MCF 10A (cell line): ENCODE data around the gene BIN1. TPM values are rescaled to one million over a fixed set of nuclear protein-coding genes. Genes with fewer than 3 reads are reported as not detected.

Source experiments
- BruUV-seq: library from RNA; stranded (reverse); fragments of 400-500 nt; replicated peaks from 2 replicates; lab custom pipeline; 2021; lab: Mats Ljungman, UMichigan
- CTCF ChIA-PET: fragments of 300-600 bp; sonication (Branson Sonifier 250); formaldehyde crosslinking; extraction: SDS; loops from one replicate; lab custom pipeline; 2021; ENCODE audit warnings: antibody characterized with exemption, inconsistent platforms; lab: Yijun Ruan, JAX
- POLR2A ChIA-PET: fragments of 300-600, 350-650 bp; sonication (Branson Sonifier 250); formaldehyde crosslinking; extraction: SDS; loops from one replicate; lab custom pipeline; 2020; ENCODE audit warnings: antibody characterized with exemption, inconsistent platforms; lab: Yijun Ruan, JAX
- DNase-seq: peaks from one replicate; pipeline ENCODE4 v3.0.0-alpha.2; 2018; ENCODE audit not compliant: unreplicated experiment
- H3K27ac Mint-ChIP-seq: one replicate; pipeline ENCODE4 v1.8.0; 2022; ENCODE audit warnings: mild to moderate bottlenecking, low read depth, mixed read lengths; ENCODE audit not compliant: unreplicated experiment
- H3K27me3 Mint-ChIP-seq: one replicate; pipeline ENCODE4 v1.8.0; 2022; ENCODE audit warnings: mixed read lengths; ENCODE audit not compliant: insufficient read depth, unreplicated experiment
- H3K36me3 Mint-ChIP-seq: one replicate; pipeline ENCODE4 v1.8.0; 2022; ENCODE audit warnings: mild to moderate bottlenecking, moderate library complexity, mixed read lengths; ENCODE audit not compliant: insufficient read depth, unreplicated experiment
- H3K4me1 Mint-ChIP-seq: one replicate; pipeline ENCODE4 v1.8.0; 2022; ENCODE audit warnings: mixed read lengths; ENCODE audit not compliant: insufficient read depth, unreplicated experiment
- H3K4me3 Mint-ChIP-seq: one replicate; pipeline ENCODE4 v1.8.0; 2022; ENCODE audit warnings: mild to moderate bottlenecking, moderate library complexity, mixed read lengths; ENCODE audit not compliant: unreplicated experiment
- H3K9me3 Mint-ChIP-seq: one replicate; pipeline ENCODE4 v1.8.0; 2022; ENCODE audit warnings: mixed read lengths; ENCODE audit not compliant: unreplicated experiment
- intact Hi-C: fragments of 100-400 bp; cut with micrococcal nuclease; formaldehyde crosslinking; loops from 2 replicates; pipeline ENCODE4 v1.14.1; 2022
- total RNA-seq: library from RNA; stranded (reverse); gene quantifications from 2 replicates; pipeline ENCODE4 v1.2.3, GENCODE V29; 2022
- TF ChIP-seq, protein P1 (sequence below): fragments of 200-600 bp; IDR thresholded peaks from one replicate; pipeline ENCODE4 v1.8.0; 2022; ENCODE audit warnings: antibody characterized with exemption, mild to moderate bottlenecking; ENCODE audit not compliant: unreplicated experiment

The BIN1 gene
- total RNA-seq, 1 experiment from 2014 or later, result 29.6 TPM

DNA sequence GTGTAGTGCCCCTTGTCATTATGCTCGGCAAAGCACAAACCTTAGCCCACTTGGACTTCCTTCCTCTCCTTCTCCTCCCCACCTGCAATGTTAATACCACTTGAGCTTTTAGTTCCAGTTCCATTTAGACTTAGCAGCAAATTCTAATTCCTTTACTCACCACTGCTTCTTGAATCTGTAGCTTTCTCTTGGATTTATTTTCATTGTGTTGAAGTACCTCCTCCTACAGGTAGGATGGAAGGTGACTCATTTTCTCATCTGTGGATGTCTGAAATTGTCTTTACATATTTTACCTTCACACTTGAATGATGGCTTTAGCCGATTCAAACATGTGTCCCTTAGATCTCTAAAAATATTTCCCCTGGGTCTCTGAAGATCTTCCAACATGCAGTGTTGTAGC lies 32.8 kb upstream of the BIN1 start:
- intact Hi-C loops, result no loop called here
- DNase-seq, result no peak
- TF ChIP-seq, protein P1, sequence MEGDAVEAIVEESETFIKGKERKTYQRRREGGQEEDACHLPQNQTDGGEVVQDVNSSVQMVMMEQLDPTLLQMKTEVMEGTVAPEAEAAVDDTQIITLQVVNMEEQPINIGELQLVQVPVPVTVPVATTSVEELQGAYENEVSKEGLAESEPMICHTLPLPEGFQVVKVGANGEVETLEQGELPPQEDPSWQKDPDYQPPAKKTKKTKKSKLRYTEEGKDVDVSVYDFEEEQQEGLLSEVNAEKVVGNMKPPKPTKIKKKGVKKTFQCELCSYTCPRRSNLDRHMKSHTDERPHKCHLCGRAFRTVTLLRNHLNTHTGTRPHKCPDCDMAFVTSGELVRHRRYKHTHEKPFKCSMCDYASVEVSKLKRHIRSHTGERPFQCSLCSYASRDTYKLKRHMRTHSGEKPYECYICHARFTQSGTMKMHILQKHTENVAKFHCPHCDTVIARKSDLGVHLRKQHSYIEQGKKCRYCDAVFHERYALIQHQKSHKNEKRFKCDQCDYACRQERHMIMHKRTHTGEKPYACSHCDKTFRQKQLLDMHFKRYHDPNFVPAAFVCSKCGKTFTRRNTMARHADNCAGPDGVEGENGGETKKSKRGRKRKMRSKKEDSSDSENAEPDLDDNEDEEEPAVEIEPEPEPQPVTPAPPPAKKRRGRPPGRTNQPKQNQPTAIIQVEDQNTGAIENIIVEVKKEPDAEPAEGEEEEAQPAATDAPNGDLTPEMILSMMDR, result no peak
- no peak overlapping the region for H3K4me3 Mint-ChIP-seq
- POLR2A ChIA-PET, result interaction anchor here (0.6 to 1.2 kb wide), 3 partner anchors 14 to 148 kb away, joined by 3 to 5 read pairs (median 4); no protein-coding TSS in a partner anchor
- H3K27me3 Mint-ChIP-seq, result no peaks in the 10 kb centered on the region
- peaks cover 22% of the 10 kb centered on the region for H3K4me1 Mint-ChIP-seq
- CTCF ChIA-PET, result interaction anchor here (0.7 to 1.7 kb wide), 3 partner anchors 11 to 610 kb away, joined by 3 to 5 read pairs (median 3); no protein-coding TSS in a partner anchor
- BruUV-seq, result no TSS peak
- H3K27ac Mint-ChIP-seq, result no peak overlapping the region
- H3K36me3 Mint-ChIP-seq, result no peaks in the 10 kb centered on the region
- H3K9me3 Mint-ChIP-seq, result peaks cover 15% of the 10 kb centered on the region

DNA sequence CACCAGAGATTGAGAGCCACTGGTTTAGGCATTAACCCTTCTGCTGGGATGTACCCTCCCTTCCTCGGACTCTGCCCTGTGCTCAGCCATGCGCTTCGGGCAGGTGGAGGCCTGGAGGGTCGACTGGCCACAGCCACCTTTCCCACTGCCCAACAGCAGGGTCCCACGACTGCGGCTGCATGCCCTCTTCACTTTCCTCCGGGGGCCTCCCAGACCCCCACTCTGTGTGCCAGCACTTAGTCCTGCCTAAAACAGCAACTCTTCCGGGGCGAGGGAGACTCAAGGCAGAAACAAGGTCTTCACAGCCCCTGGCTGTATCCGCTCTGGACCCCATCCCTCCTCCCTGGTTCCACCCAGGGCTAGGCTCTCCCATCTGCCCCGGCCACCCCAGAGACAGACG lies 31.3 kb upstream of the BIN1 start:
- Mint-ChIP-seq H3K4me3 (no peak overlapping the region), H3K4me1 (peaks cover 11% of the 10 kb centered on the region), H3K27ac (no peak overlapping the region), H3K36me3 (no peaks in the 10 kb centered on the region), H3K9me3 (peaks cover 15% of the 10 kb centered on the region), H3K27me3 (no peaks in the 10 kb centered on the region)
- no peak for DNase-seq
- intact Hi-C loops, result no loop called here
- TF ChIP-seq, protein P1, result no peak
- BruUV-seq, result no TSS peak
- ChIA-PET CTCF (interaction anchor here (0.6 kb wide), 1 partner anchor 9 kb away, joined by 3 read pairs; no protein-coding TSS in a partner anchor), POLR2A (no interaction called here)

DNA sequence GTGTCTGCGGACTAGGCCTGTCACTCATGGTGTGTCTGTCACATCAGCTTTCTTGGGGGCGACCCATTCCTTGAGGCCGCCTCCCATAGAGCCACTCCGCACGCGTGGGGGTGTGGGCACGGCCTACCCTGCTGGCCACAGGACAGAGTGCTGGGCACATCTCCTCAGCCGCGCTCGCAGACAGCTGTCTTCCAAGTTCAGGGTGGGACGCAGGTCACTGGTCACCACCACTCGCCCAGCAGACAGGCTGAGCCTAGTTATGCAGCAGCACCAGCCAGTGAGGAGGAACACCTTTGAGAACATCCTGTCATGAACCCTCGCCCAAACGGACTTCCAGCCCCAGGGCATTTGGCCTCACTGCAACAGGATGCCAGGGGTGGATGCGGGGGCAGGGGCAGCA lies 30.8 kb upstream of the BIN1 start:
- TF ChIP-seq, protein P1, result no peak
- ChIA-PET CTCF (no interaction called here), POLR2A (no interaction called here)
- peaks cover 15% of the 10 kb centered on the region for H3K9me3 Mint-ChIP-seq
- intact Hi-C loops, result no loop called here
- DNase-seq, result no peak
- H3K36me3 Mint-ChIP-seq, result no peaks in the 10 kb centered on the region
- no peak overlapping the region for H3K4me3 Mint-ChIP-seq
- BruUV-seq, result no TSS peak
- no peak overlapping the region for H3K27ac Mint-ChIP-seq
- no peaks in the 10 kb centered on the region for H3K27me3 Mint-ChIP-seq
- peaks cover 11% of the 10 kb centered on the region for H3K4me1 Mint-ChIP-seq

DNA sequence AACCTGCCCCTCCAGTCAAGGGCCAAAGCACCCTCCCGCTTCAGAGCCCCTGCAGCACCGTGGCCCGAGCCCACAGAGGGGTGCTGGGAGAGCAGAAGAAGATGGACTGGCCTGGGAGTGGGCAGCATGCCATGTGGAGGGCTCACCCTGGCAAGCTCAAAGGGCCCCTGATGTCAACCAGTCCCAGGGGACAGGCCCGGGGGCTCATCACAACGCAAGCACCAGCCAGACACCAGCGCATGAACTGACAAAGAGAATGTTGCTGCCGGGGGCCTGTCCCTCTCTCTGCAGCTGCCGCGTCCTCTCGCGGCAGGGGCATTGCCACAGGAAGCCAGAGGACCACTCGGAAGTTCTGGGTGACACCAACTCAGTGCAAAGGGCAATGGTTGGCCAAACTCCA lies 30.3 kb upstream of the BIN1 start:
- Mint-ChIP-seq H3K36me3 (no peaks in the 10 kb centered on the region), H3K27ac (no peak overlapping the region), H3K4me1 (peaks cover 11% of the 10 kb centered on the region), H3K4me3 (no peak overlapping the region), H3K9me3 (peaks cover 15% of the 10 kb centered on the region), H3K27me3 (no peaks in the 10 kb centered on the region)
- intact Hi-C loops, result no loop called here
- no TSS peak for BruUV-seq
- TF ChIP-seq, protein P1, result no peak
- POLR2A ChIA-PET, result no interaction called here
- CTCF ChIA-PET, result no interaction called here
- DNase-seq, result no peak
